ENCODE data around the gene CRTC3.

DNA sequence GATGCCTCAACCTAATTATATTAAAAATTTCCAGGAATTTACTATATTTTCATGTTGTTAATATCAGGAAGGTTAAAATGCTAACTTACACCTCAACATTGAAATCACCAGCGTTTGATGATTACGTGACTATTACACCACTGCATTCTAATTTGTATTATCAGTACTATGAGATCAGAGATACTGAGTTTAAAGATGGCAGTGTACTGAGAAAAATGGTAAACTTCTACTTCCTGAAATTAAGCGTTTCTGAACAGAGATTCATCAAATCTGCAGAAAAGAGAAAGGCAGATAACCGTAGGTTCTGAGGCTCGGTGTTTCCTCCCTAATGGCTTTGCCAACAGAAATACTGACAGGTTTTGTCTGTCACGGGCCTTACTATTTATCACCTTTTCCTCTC, 69.9 kb downstream of the CRTC3 start:
- TF ChIP-seq, protein P1, sequence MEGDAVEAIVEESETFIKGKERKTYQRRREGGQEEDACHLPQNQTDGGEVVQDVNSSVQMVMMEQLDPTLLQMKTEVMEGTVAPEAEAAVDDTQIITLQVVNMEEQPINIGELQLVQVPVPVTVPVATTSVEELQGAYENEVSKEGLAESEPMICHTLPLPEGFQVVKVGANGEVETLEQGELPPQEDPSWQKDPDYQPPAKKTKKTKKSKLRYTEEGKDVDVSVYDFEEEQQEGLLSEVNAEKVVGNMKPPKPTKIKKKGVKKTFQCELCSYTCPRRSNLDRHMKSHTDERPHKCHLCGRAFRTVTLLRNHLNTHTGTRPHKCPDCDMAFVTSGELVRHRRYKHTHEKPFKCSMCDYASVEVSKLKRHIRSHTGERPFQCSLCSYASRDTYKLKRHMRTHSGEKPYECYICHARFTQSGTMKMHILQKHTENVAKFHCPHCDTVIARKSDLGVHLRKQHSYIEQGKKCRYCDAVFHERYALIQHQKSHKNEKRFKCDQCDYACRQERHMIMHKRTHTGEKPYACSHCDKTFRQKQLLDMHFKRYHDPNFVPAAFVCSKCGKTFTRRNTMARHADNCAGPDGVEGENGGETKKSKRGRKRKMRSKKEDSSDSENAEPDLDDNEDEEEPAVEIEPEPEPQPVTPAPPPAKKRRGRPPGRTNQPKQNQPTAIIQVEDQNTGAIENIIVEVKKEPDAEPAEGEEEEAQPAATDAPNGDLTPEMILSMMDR (IDR thresholded peaks at IDR 0.05), result no peak
- no peak for TF ChIP-seq POLR2A (IDR thresholded peaks at IDR 0.05)
